Islet of Langerhans (tissue), 1 donor: ENCODE data around the gene MYRFL.
"Not testable (repeated sequence)": the region's sequence is repeated elsewhere in the genome, so short reads cannot be mapped to it uniquely, and the experiment has no call there.

Experiments used
- FAIRE-seq: peaks from one replicate; lab custom pipeline; 2011; peaks lifted over from hg19 to GRCh38; lab: Jason Lieb, UNC

MYRFL gene

DNA sequence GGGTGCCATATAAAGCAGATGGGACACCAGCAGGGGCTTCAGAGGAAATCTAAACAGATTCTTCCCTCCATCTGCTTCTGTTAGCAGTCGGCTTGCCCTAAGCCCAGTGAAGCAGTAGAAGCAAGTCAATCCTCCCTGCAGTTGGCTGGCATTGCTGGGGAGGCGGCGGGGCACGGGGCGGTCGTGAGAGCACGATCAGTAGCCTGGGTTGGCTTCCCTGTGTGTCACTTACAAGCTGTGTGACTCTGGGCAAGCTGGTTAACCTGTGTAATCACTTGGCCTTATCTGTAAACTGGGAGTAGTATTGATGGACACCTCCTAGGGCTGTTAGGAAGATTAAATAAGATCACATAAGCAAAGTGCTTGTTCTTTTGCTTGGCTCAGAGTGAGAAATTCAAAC is 19.4 kb downstream of the MYRFL start:
- no peak for FAIRE-seq

DNA sequence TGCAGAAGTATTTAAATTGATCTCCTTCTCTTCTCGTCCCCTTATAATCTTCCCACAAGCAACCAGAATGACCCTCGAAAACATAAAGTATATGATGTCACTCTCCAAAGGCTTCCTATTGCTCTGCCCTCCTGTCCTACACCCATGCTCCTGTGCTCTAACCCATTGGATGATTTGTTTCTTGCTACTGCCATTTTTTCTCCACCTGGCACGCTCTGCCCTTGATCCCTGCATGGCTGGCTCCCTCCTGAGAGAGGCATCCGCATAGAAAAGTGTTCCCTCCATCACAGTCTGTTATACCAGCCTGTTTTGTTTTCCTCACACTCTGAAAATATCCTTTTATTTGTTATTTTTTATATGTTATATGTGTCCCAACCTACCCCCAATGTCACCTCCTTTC is 19.8 kb downstream of the MYRFL start:
- FAIRE-seq = no peak

DNA sequence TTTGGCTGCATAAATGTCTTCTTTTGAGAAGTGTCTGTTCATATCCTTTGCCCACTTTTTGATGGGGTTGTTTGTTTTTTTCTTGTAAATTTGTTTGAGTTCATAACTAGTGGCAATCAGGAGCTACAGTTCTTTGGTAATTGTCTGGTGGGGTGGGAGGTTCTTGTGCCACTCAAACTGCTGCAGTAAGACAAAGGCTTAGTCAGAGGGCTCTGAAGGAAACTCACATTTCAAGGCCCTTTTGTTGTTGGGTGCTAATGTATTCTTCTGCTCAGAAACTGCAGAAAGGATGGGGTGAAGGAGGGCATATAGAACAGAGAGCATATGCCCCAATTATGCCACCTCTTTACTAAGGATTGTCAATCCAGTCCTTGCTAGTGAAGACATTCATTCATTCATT is 21.9 kb downstream of the MYRFL start:
- FAIRE-seq = no peak

DNA sequence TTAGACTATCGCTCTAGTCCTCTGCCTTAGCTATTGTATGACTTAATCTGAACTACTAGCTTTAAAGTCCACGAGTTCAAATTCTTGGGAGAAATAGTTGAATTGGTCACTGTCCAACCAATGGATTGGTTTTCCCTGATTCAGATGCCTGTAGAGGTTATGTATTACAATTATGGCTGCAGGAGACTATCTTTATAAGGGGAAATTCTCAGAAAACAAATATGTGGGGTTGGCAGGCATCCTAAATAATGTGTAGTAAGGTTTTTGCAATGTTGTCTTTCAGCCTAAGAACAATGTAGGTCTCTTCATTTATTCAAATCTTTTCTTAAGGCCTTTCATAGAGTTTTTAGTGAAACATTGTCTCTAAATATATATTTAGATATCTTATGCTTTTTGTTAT is 26.9 kb downstream of the MYRFL start:
- FAIRE-seq = no peak

DNA sequence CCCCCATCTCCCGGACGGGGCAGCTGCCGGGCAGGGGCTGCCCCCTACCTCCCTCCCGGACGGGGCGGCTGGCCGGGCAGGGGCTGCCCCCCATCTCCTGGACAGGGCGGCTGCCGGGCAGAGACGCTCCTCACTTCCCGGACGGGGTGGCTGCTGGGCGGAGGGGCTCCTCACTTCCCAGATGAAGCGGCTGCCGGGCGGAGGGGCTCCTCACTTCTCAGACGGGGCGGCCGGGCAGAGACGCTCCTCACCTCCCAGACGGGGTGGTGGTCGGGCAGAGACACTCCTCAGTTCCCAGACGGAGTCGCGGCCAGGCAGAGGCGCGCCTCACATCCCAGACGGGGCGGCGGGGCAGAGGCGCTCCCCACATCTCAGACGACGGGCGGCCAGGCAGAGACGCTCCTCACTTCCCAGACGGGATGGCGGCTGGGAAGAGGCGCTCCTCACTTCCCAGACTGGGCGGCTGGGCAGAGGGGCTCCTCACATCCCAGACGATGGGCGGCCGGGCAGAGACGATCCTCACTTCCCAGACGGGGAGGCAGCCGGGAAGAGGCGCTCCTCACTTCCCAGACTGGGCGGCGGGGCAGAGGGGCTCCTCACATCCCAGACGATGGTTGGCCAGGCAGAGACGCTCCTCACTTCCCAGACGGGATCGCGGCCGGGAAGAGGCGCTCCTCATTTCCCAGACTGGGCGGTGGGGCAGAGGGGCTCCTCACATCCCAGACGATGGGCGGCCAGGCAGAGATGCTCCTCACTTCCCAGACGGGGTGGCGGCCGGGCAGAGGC is 28.3 kb downstream of the MYRFL start:
- FAIRE-seq = not testable (repeated sequence)

DNA sequence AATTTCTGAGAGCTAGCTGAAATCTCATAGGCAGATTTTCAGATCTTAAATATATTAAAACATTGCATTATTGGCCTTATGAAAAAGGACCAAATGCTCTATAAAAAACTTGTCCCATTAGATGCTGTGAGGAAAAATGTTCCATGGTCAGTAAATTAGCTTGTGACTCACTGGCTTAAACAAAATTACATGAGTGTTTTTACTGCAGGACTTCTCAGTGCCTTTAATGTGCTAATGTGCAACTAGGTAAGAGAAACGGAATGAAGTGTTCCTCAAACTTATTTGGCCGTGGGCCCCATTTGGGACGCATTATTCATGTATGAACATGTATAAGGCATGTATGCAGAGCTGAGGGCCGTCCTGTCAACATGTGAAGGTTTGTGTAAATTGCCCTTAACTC is 41.7 kb downstream of the MYRFL start:
- FAIRE-seq = no peak

DNA sequence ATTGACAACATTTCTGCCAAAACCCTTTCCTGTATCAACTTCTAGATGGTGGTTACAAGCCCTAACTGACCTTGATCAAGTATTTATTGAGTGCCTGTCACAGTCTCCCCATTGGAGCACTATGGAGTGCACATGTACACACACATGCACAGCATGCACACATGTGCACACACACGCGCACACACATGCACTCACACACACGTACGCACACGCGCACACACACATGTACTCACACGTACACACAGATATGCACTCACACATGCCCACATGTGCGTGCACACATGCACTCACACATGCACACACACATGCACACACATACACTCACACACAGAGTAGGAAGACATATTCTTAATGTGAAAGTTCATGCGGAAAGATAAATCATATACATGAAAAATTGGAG is 43.7 kb downstream of the MYRFL start:
- no peak for FAIRE-seq

DNA sequence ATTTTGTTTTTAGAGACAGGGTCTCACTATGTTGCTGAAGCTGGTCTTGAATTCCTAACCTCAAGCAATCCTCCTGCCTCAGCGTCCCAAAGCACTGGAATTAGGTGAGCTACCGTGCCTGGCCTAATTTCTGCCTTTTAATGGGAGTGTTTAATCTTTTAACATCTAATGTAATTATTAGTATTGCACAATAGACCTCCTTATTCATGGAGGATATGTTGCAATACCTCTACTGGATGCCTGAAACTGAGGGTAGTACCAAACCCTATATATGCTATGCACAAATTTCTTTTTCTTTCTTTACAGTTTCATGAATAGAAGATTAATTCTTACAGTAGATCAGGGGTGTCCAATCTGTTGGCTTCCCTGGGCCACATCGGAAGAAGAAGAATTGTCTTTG is 47.8 kb downstream of the MYRFL start:
- FAIRE-seq = no peak

DNA sequence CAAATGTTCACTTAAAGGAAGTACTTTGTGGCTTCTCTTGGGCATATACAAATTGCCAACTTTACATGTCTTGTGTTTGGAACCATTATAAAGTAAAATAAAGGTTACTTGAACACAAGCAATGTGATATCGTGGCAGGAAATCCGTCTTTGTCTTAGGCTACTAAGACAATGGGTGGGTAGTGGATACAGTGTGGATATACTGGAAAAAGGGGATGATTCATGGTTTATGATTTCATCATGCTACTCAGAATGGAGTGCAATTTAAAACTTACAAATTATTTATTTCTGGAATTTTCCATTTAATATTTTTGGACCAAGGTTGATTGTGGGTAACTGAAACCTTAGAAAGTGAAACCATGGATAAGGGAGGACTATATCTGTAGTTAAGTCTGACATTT is 48.4 kb downstream of the MYRFL start:
- FAIRE-seq = no peak

DNA sequence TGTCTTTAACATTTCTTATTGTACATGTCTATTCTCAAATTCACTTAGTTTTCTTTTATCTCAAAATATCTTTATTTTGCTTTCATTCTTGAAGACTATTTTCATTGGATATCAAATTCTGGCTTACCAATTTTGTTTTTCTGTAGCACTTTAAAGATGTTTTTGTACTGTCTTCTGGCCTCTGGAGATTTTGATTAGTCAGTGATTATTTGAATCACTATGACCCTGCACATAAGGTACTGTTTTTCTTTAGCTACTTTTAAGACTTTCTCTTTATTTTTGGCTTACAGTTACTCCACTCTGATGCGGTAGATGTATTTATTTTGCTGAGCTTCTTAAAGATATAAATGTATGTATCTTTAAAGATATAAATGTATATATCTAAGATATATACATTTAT is 49.6 kb downstream of the MYRFL start:
- FAIRE-seq = no peak

DNA sequence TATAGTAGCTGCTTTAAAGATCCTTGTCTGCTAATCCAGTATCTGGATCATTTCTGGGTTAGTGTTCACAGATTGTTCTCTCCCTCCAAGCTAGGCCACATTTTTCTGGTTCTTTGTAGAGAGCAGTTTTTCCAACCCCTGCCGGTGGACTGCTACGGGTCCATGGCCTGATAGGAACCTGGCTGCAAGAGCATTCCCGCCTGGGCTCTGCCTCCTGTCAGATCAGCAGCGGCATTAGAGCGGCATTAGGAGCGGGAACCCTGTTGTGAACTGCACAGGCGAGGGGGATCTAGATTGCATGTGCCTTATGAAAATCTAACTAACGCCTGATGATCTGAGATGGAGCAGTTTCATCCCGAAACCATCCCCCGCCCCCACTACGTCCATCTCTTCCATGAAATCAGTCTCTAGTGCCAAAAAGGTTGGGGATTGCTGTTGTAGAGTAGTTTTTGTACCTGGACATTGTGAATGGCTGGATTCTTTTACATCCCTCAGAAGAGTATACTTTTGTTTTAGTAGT is 50.4 kb downstream of the MYRFL start:
- FAIRE-seq = no peak

DNA sequence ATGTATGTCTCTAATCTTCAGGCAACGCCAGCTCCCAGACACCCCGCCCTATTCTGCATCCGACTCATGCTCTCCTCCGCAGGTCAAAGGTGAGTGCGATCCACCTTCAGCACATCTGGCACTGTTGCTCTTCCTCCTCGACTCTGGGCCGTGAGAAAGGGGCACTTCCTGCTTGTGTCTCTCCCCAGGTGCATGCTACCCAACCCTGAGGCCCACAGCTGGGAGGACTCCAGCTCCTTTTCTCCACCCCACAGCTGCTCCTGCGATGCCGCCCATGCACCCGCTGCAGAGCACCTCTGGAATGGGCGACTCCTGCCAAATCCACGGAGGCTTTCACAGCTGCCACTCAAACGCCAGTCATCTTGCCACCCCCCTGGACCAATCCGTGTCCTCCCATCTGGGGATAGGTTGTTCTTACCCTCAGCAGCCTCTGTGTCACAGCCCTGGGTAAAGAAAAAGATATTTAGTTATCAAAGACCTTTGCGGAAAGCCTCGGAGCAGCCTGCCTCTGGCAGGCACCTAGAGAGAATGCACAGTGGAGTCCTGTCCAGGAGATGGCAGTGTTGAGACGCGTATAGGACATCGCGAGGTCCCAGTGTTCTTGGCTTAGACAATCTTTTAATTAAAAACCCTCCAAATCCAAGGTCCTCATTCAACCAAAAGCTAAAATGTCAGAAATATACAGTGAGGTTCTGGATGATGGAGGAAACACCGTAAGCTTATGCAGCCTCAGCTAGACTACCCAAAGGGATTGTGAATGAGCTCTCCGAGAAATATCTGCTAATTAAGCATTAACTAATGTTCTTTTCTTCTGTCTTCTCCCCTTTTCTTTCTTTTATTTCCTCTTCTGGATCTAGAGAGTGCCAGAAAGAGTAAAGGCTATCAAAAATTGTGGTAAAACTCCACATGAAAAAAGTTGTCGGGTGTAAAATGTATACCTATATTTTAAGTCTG is 54.3 kb downstream of the MYRFL start:
- peak; percentile 64 for FAIRE-seq

DNA sequence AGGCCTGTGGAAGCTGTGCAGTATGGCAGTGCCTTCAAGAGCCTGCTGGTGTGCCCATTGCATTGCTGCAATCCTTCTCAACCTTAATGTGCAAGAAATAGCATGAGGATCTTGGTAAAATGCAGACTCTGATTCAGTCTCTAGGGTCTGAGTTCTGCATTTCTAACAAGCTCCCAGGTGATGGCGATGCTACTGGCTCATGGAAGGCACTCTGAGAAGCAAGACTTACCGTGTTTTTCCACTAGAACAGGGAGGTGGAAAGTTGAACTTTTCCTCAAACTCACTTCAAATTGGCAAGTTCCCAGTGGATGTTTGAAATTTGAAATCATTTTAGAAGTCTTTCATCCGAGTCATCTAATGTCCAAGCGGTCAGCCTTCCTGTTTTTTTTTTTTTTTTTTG is 55.5 kb downstream of the MYRFL start:
- no peak for FAIRE-seq

DNA sequence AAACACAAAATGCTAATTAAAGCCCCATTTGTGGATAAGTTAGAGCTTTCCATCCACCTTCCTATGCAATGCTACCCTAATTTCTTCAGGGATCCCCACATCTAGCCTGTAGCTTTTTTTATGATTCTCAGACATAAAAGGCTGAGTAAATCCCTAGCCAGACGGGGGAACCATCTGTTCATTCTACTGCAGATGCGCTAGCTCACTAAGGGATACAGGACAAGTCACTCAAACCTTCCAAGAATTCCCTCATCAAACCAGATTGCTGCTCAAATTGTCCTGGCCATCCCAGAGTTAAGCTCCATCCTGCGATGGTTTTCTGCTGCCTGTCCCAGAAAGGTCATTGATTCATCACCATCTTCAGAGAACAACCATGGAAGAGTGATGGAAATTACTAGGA is 56.7 kb downstream of the MYRFL start:
- FAIRE-seq = no peak

DNA sequence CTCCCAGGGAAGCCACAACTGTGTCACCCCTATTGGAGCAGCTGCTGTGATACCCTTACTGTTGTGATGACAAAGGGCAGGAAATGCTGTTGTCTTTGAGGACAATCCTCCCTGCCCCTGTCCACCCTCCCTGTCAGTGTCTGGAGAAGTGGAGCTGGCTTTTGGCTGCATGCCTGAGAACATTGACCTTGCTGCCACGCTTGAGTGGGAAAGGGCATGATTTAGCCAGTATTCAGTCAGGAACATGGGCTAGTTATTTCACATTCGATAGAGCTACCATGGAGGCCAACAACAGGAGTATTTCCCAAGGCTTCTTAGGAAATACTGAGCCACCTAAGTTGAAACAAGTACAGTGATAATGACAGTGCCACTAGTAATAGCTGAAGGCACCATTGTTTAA is 59.4 kb downstream of the MYRFL start:
- FAIRE-seq = no peak

DNA sequence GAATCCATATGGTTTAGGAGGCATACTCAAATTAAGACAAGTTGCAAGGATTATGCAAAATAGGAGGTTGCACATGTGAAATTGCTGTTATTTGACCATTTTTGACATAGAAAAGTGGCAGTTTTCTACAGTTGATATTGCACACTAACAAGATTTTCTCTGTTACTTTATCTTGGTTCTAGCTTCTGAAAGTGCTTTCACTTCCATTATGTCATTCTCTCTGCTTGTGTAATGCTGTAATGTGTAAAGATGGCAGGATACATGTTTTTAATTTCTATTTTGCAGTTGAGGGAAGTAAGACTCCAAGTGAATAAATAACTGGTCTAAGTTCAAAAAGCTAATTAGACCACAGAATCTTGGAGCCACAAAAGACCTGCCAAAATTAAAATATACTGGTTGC is 60.6 kb downstream of the MYRFL start:
- no peak for FAIRE-seq

DNA sequence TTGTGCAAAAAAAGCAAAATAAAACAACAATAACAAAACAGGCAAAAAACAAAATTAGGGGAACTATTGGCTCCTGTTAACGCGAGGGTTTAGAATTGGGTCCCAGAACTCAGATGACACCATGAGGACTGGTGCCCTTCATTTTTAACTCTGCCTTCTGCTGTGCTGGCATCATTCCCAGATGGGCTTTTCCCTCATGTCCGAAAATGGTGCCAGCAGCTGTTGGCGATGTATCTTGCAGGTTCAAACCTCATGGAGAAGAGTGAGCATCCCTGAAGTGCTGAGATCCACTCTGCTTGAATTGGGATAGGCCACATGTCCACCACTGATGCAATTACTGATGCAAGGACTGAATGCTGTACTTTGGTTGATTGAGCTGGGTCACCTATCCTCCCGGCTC is 61.1 kb downstream of the MYRFL start:
- FAIRE-seq = no peak

DNA sequence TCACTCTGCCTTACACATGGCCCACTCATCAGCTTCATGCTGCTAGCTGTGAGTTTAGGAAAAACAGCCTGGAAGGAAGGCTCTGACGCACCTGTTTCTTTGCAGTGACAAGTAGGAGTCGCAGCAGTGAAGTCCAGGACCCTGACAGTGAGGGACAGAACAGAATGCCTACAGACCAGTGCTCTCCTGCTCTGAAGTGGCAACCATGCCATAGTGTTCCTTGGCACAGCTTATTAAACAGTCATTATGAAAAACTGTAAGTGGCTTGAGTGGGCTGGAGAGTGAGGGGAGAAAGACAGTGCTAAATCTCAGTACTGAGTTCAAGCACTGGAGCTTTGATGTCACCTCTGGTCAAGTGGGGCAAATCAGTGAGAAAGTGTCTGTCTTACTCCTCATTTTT is 61.7 kb downstream of the MYRFL start:
- no peak for FAIRE-seq

DNA sequence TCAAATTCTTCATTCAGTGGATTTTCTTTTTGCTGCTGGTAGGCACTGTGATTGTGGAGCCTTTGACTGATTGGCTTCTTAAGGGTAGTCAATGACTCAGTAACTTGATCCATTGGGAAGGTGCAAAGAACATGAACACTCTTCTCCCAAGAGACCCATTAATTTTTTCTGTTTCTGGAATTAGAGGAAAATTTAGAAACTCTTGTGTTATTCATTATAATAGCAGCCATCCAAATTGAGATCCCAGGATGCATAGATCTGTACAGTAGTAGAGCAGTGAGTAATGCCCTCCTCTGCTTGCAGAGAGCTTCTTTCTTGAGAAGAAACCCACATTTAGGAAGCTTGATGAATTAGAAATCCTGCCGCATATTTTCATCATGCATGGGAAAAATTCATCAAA is 63.9 kb downstream of the MYRFL start:
- FAIRE-seq = no peak

DNA sequence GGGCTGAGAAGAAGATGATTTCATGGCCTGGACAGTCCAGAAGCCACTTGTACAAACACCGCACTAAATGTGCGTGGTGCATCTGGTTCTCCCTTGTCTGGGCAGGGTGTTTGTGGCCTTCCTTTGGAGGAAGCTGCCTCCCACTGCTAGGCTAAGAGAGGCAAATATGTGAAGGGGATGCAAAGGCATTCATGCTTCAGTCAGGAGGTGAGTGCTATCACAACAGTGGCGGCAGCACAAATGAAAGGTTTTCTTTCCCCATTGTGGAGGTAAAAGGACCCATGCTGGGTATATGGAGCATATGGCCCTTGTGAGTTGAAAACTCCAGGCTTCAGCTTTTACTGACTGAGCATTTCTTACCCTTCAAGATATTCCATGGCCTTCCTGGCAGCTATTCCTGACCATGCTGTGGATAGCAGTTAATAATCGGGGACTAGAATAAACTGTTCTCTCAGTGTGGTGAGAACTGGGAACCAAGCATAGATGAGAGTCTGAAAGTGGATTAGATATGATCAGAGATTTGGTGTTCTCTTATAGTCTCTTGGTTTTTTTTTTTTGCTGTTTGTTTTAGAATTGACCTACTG is 69.9 kb downstream of the MYRFL start:
- FAIRE-seq = no peak

DNA sequence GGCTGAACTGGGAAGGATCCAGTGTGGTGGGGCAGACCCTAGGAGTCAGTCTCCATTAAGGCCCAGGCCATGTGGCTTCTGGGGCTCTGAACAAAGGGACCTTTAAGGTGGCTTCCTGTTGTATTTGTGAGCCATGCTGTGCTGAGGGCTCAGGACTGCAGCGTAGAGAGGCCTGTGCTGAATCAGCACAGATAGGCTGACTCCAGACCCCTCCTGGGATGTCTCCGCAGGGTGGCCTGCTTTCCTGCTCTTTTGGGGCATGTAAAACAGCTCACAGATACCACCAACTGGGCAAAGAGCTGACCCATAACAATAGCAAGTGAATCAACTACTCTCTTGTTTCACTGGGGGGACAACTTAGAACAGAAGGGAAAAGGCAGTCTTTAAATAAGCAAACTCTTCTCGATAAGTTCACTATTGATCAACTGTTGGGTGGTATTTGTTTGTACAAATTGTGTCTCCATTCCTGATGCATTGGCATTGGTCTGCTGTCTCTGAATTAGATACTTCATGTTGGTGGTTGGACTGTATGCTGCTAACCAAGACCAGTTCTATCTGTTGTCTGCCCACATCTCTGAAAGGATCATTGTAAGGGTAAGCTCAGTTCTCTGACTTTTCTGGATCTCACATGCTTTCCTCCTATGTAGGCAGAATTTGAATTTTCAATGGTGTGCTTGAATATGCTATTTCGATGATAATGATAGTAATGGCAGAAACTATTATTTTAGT is 71.8 kb downstream of the MYRFL start:
- FAIRE-seq = no peak

DNA sequence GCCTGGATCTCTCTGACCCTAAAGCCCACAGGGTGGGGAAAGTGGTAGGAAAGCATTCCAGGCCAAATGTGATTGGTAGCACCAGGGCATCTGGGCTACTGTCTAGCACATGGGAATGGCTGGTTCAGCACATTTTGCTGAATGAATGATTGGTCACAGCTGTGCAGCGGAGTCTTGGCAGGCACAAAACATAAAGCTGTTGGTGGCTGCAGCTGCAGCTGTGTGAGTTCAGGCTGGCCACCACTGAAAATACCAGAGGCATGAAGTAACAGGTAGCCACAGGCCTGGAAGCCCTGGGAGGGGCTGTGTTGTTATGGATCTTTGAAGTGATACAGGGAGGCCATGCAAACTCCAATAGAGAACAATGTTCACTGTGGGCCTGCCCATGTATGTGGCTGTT is 72.7 kb downstream of the MYRFL start:
- no peak for FAIRE-seq
